Esophagus squamous epithelium (tissue), 5 donors: Measurements from ENCODE around the gene IQSEC1. TPM values are rescaled to one million over a fixed set of nuclear protein-coding genes. Genes with fewer than 3 reads are reported as not detected.

ENCODE experiments used
- DNase-seq: peaks from one replicate; lab custom pipeline; 2025; lab: John Stamatoyannopoulos, UW
- H3K27ac ChIP-seq, 4 donors: fragments of 200-600 bp; sonication (generic); one replicate each; pipeline ENCODE4 v1.5.1; 2016 to 2019; ENCODE audit warnings: mild to moderate bottlenecking in 1 of 4
- H3K27me3 ChIP-seq, 4 donors: fragments of 200-600 bp; sonication (generic); 1 replicate in 3 of 4; 2 replicates in 1 of 4; pipeline versions ENCODE4 v1.5.1 to v1.6.0; 2017 to 2021; ENCODE audit warnings: antibody characterized with exemption in 1 of 4
- H3K36me3 ChIP-seq, 3 donors: fragments of 200-600 bp; sonication (generic); one replicate each; pipeline ENCODE4 v1.5.1; 2016 to 2019
- H3K4me1 ChIP-seq, 3 donors: fragments of 200-600 bp; sonication (generic); one replicate each; pipeline ENCODE4 v1.5.1; 2017 to 2019
- H3K4me3 ChIP-seq, 4 donors: fragments of 200-600 bp; sonication (generic); 1 replicate in 3 of 4; 2 replicates in 1 of 4; pipeline ENCODE4 v1.5.1; 2016 to 2019; ENCODE audit warnings: mild to moderate bottlenecking in 2 of 4, moderate library complexity in 1 of 4
- H3K9me3 ChIP-seq, 3 donors: fragments of 200-600 bp; sonication (generic); one replicate each; pipeline ENCODE4 v1.5.1; 2016 to 2019
- CTCF ChIP-seq, 6 experiments: fragments of 450-650 bp in 4 of 6; fragments of 200-600 bp in 2 of 6; sonication (generic) in 2 of 6; IDR thresholded peaks; one replicate each; pipeline ENCODE4 v1.5.1; 2016 to 2019; ENCODE audit warnings: antibody characterized with exemption in 6 of 6, mild to moderate bottlenecking in 4 of 6, moderate library complexity in 4 of 6
- POLR2A ChIP-seq, 4 donors: fragments of 450-650 bp; IDR thresholded peaks; one replicate each; pipeline ENCODE4 v1.6.1; 2017; ENCODE audit warnings: antibody characterized with exemption in 4 of 4, mild to moderate bottlenecking in 4 of 4, moderate library complexity in 3 of 4
- WGBS, 2 donors: methylation state at CpG; one replicate each; pipeline ENCODE4 v1.1.5; 2018; 5-methylcytosine and 5-hydroxymethylcytosine counted together
- intact Hi-C: fragments of 100-400 bp; cut with DNase I; formaldehyde crosslinking; loops from one replicate; pipeline ENCODE4 v1.15.0; 2022
- total RNA-seq, 4 donors: library from RNA; depleted of rRNA; stranded (reverse); fragments of >200 nt; gene quantifications; one replicate each; pipeline ENCODE4 v1.1.0, GENCODE V29; 2016
- donor health status: DM: yes; HTN: yes; CAD: no.

IQSEC1 gene
- total RNA-seq, 4 donors from 2014 or later: 7.3 to 27.1 (median 10.7) TPM

- WGBS, 2 donors: 83 to 93% methylated on average over 4 of the region's 4 CpGs
- peaks cover 0 to 17% (median 0%) of the 10 kb centered on the region in 4 donors for H3K27me3 ChIP-seq
- no peaks in the 10 kb centered on the region for H3K36me3 ChIP-seq
- H3K4me3 ChIP-seq: no peak overlapping the region
- DNase-seq: no peak
- intact Hi-C loops: no loop called here
- peaks cover 0 to 12% (median 8%) of the 10 kb centered on the region in 3 donors for H3K9me3 ChIP-seq
- no peak for TF ChIP-seq POLR2A (IDR thresholded peaks at IDR 0.05)
- H3K4me1 ChIP-seq: peaks cover 0 to 15% (median 7%) of the 10 kb centered on the region in 3 donors
- no peak overlapping the region for H3K27ac ChIP-seq
Observed at GRCh38 chr3:12865271-12865670, 208.0 kb downstream of the IQSEC1 start.

GRCh38 chr3:12862387-12862786 lies 210.8 kb downstream of the IQSEC1 start:
- WGBS, 2 donors: 90 to 97% methylated on average over 8 of the region's 8 CpGs

GRCh38 chr3:12861611-12862010 lies 211.6 kb downstream of the IQSEC1 start:
- Histone ChIP-seq H3K9me3 (peaks cover 0 to 12% (median 8%) of the 10 kb centered on the region in 3 donors), H3K36me3 (no peaks in the 10 kb centered on the region), H3K4me1 (peaks cover 0 to 4% (median 0%) of the 10 kb centered on the region in 3 donors), H3K27ac (no peak overlapping the region), H3K4me3 (no peak overlapping the region), H3K27me3 (no peaks in the 10 kb centered on the region)
- DNase-seq: no peak
- 80 to 85% methylated on average over 4 of the region's 5 CpGs for WGBS, 2 donors
- no peak for TF ChIP-seq POLR2A (IDR thresholded peaks at IDR 0.05)
- no peak for TF ChIP-seq CTCF (IDR thresholded peaks at IDR 0.05)
- intact Hi-C loops: no loop called here

More at GRCh38 chr3:12862387-12862786, 210.8 kb downstream of the IQSEC1 start:
- no peaks in the 10 kb centered on the region for H3K36me3 ChIP-seq
- H3K27me3 ChIP-seq: no peaks in the 10 kb centered on the region
- H3K4me3 ChIP-seq: no peak overlapping the region
- H3K27ac ChIP-seq: no peak overlapping the region
- no peaks in the 10 kb centered on the region for H3K4me1 ChIP-seq
- peaks cover 0 to 12% (median 8%) of the 10 kb centered on the region in 3 donors for H3K9me3 ChIP-seq
- no peak for TF ChIP-seq CTCF (IDR thresholded peaks at IDR 0.05)
- no peak for TF ChIP-seq POLR2A (IDR thresholded peaks at IDR 0.05)
- intact Hi-C loops: no loop called here
- DNase-seq: no peak

GRCh38 chr3:12859840-12860239 lies 213.4 kb downstream of the IQSEC1 start:
- Histone ChIP-seq H3K4me3 (no peak overlapping the region), H3K9me3 (no peaks in the 10 kb centered on the region), H3K27me3 (no peaks in the 10 kb centered on the region), H3K36me3 (no peaks in the 10 kb centered on the region), H3K4me1 (peaks cover 0 to 5% (median 0%) of the 10 kb centered on the region in 3 donors), H3K27ac (no peak overlapping the region)
- intact Hi-C loops: no loop called here
- 54 to 69% methylated on average over 7 of the region's 7 CpGs for WGBS, 2 donors
- TF ChIP-seq CTCF (IDR thresholded peaks at IDR 0.05) (no peak), POLR2A (IDR thresholded peaks at IDR 0.05) (no peak)
- DNase-seq: no peak

- Histone ChIP-seq H3K4me1 (peaks cover 0 to 5% (median 0%) of the 10 kb centered on the region in 3 donors), H3K4me3 (no peak overlapping the region), H3K9me3 (no peaks in the 10 kb centered on the region), H3K27ac (no peak overlapping the region), H3K27me3 (no peaks in the 10 kb centered on the region), H3K36me3 (no peaks in the 10 kb centered on the region)
- intact Hi-C loops: no loop called here
- TF ChIP-seq POLR2A (IDR thresholded peaks at IDR 0.05) (no peak), CTCF (IDR thresholded peaks at IDR 0.05) (no peak)
- WGBS, 2 donors: 77% methylated on average over 2 of the region's 5 CpGs; no CpG with 5 or more reads in 1 of the 2 donors
- no peak for DNase-seq
Observed at GRCh38 chr3:12856626-12857025, 216.6 kb downstream of the IQSEC1 start.
